ENCODE results near the gene CALML3. TPM values are rescaled to one million over a fixed set of nuclear protein-coding genes. Genes with fewer than 3 reads are reported as not detected.

CALML3 gene
- total and polyA plus RNA-seq, 10 of the 15 experiments (the other 5 are each of a cell fraction or from before 2014, with no cell fraction given) = not detected

- BruUV-seq (replicated peaks) = no TSS peak
- no peak for DNase-seq (ENCODE audit: low read depth, low spot score)
- Histone ChIP-seq H3K9me3 (replicated peaks; ENCODE audit: control insufficient read depth, insufficient read depth, low read length) (no peaks in the 10 kb centered on the region; the same call in 2 of the 3 replicates), H3K4me1 (ENCODE audit: control insufficient read depth, insufficient read depth, low read length) (no peaks in the 10 kb centered on the region; the same call in 1 of the 2 replicates), H3K9ac (ENCODE audit: control insufficient read depth, insufficient read depth, low read length) (no peak overlapping the region), H3K4me2 (ENCODE audit: control insufficient read depth, insufficient read depth) (no peak overlapping the region), H3K27ac (ENCODE audit: control insufficient read depth, insufficient read depth) (no peak overlapping the region), H3K4me3 (no peak overlapping the region), H3K27me3 (replicated peaks in 1 of 2; ENCODE audit: control insufficient read depth in 2 of 2, insufficient read depth in 2 of 2, low read length in 1 of 2) (peaks cover 4 to 9% of the 10 kb centered on the region in 2 experiments; a peak in 3 of 4 replicates), H3K79me2 (ENCODE audit: control insufficient read depth, insufficient read depth, low read length) (no peaks in the 10 kb centered on the region), H4K20me1 (ENCODE audit: control insufficient read depth, insufficient read depth) (no peaks in the 10 kb centered on the region), H2AFZ (ENCODE audit: control insufficient read depth, low read depth, low read length) (no peak overlapping the region), H3K36me3 (ENCODE audit: control insufficient read depth in 2 of 2, insufficient read depth in 2 of 2, low read length in 1 of 2) (no peaks in the 10 kb centered on the region)
- FAIRE-seq = no peak
- intact Hi-C loops (cut with micrococcal nuclease; ENCODE audit: unreplicated experiment) (no loop called here), in situ Hi-C loops (cut with MboI) (no loop called here)
- ChIA-PET CTCF (interaction anchor here (1.1 to 1.2 kb wide), 2 partner anchors 9 to 33 kb away, joined by 3 to 4 read pairs; no protein-coding TSS in a partner anchor), RAD21 (ENCODE audit: unreplicated experiment) (no interaction called here), POLR2A (no interaction called here), SMC1A (ENCODE audit: uncharacterized antibody, unreplicated experiment) (interaction anchor here (1.3 kb wide), 1 partner anchor 40 kb away, joined by 4 read pairs; no protein-coding TSS in a partner anchor)
- no peak; the same call in none of the 3 replicates for ATAC-seq
- 13% methylated on average over 14 of the region's 14 CpGs for WGBS (ENCODE audit: insufficient coverage, insufficient replicate concordance, low lambda C conversion rate, missing lambda C conversion rate)
- TF ChIP-seq E4F1 (IDR thresholded peaks at IDR 0.05; ENCODE audit: borderline replicate concordance, partially characterized antibody) (no peak), SMAD1 (IDR thresholded peaks at IDR 0.05; ENCODE audit: low read depth, partially characterized antibody) (no peak), STAT3 (IDR thresholded peaks at IDR 0.05; ENCODE audit: low read depth, low read length) (no peak), ZNF592 (IDR thresholded peaks at IDR 0.05) (no peak), ZSCAN29 (IDR thresholded peaks at IDR 0.05) (no peak), FOXM1 (IDR thresholded peaks at IDR 0.05; ENCODE audit: low read depth, low read length) (no peak), ZBTB11 (CRISPR knock-in tag; IDR thresholded peaks at IDR 0.05) (no peak), CTCF (IDR thresholded peaks at IDR 0.05 in 2 of 3, conservative IDR thresholded peaks at IDR 0.05 in 1 of 3; ENCODE audit: control insufficient read depth in 2 of 3, extremely low read depth in 1 of 3, insufficient read depth in 1 of 3, low read depth in 3 of 3, low read length in 3 of 3) (no peak)
Observed at GRCh38 chr10:5479481-5480161, 45.1 kb upstream of the CALML3 start.

Measured in GM12878 (cell line).